ENCODE data around the gene STON1. TPM values are rescaled to one million over a fixed set of nuclear protein-coding genes. Genes with fewer than 3 reads are reported as not detected.

STON1 gene
- total RNA-seq, 1 donor from 2014 or later: 48.1 TPM

DNA sequence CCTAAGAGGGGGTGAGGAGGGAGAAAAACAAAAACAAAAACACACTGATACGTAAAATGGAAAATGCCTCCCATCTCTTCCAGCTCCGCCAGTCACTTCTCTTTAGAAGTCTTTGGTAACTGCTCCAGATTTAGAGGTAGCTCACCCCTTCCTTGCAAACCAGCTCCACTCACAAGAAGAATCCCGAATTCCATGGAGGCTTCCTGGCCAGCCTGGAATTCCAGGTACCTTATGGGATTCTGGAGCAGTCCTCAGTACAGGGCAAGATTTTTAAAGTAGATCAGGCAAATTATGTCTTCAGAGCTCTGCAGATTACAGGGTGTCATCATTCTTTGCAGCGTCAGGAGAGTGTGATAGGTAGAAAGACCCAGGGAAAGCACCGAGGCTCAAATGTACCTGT lies 4.8 kb downstream of the STON1 start:
- DNase-seq (ENCODE audit: extremely low spot score in 2 of 2): no peak
- Histone ChIP-seq H3K27ac (no peak overlapping the region), H3K36me3 (no peaks in the 10 kb centered on the region), H3K4me3 (no peak overlapping the region), H3K4me1 (peaks cover 27% of the 10 kb centered on the region), H3K9me3 (no peaks in the 10 kb centered on the region), H3K27me3 (no peaks in the 10 kb centered on the region)
- intact Hi-C loops (cut with DNase I): no loop called here
- no peak for TF ChIP-seq POLR2A (IDR thresholded peaks at IDR 0.05)
- no peak for TF ChIP-seq POLR2AphosphoS5 (IDR thresholded peaks at IDR 0.05; ENCODE audit: insufficient read depth in 1 of 2, low read depth in 1 of 2)
- TF ChIP-seq, protein P1, sequence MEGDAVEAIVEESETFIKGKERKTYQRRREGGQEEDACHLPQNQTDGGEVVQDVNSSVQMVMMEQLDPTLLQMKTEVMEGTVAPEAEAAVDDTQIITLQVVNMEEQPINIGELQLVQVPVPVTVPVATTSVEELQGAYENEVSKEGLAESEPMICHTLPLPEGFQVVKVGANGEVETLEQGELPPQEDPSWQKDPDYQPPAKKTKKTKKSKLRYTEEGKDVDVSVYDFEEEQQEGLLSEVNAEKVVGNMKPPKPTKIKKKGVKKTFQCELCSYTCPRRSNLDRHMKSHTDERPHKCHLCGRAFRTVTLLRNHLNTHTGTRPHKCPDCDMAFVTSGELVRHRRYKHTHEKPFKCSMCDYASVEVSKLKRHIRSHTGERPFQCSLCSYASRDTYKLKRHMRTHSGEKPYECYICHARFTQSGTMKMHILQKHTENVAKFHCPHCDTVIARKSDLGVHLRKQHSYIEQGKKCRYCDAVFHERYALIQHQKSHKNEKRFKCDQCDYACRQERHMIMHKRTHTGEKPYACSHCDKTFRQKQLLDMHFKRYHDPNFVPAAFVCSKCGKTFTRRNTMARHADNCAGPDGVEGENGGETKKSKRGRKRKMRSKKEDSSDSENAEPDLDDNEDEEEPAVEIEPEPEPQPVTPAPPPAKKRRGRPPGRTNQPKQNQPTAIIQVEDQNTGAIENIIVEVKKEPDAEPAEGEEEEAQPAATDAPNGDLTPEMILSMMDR (IDR thresholded peaks at IDR 0.05): no peak

DNA sequence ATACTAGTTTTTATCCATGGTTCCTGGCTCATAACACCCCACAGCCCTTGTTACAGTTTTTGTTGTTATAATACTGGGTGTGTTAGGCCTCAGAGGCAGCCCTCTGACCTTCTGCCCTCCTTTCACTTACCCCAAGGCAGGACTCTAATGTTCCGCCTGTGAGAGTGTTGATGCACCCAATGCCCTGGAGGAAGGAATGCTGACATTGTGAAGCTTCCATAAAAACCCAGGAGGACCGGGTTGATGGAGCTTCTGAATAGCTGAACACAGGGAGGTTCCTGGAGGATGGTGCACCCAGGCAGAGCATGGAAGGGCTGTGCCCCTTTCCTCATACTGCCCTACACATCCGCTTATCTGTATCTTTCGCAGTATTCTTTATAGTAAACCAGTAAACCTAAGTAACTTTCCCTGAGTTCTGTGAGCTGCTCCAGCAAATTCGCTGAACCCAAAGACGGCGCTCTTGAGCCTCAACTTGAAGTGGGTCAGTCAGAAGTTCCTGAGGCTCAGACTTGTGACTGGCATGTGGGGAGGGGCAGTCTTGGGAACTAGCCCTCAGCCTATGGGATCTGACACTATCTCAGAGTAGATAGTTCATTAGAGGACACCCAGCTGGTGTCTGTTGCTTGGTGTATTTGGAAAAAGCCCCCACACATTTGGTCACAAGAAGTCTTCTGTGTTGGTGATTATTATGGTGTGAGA lies 10.4 kb downstream of the STON1 start:
- H3K9me3 ChIP-seq: no peaks in the 10 kb centered on the region
- H3K4me1 ChIP-seq: peaks cover 9% of the 10 kb centered on the region
- TF ChIP-seq, protein P1 (IDR thresholded peaks at IDR 0.05): no peak
- TF ChIP-seq POLR2A (IDR thresholded peaks at IDR 0.05): no peak
- H3K4me3 ChIP-seq: no peak overlapping the region
- intact Hi-C loops (cut with DNase I): no loop called here
- no peak for DNase-seq (ENCODE audit: extremely low spot score in 2 of 2)
- no peaks in the 10 kb centered on the region for H3K36me3 ChIP-seq
- H3K27ac ChIP-seq: no peak overlapping the region
- no peaks in the 10 kb centered on the region for H3K27me3 ChIP-seq

DNA sequence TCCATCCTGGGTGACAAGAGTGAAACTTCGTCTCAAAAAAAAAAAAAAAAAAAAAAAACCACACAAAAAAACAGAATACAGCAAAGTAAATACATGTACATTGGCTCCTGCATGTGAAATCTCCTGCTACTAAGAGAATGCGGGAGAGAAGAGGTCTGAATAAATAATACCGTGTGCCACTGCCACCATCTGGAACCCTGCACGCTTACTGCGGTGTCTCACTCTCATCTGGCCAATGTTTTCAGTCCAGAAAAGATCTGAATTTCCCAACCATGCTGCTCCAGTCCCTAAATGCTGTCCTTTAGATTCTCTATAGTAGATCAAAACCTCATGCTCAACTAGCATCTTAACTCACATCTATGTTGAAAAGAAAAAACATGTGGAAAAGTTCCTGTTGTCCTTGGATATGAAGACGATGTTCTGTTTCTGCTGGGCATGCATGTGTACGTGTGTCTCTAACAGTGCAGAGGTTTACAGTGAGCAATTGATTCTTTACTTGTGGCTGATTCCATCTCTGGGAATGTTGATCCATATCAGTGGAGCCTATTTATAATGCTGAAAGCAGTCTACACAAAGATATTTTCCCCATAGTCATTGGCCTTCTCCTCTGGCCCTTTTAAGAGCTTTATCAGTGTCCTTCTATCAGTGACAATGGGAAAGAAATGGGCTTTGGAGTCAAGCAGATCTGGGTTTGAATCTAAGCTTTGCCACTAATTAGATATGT lies 11.9 kb downstream of the STON1 start:
- no peak for TF ChIP-seq POLR2AphosphoS5 (IDR thresholded peaks at IDR 0.05; ENCODE audit: insufficient read depth in 1 of 2, low read depth in 1 of 2)
- TF ChIP-seq, protein P1 (IDR thresholded peaks at IDR 0.05): no peak
- TF ChIP-seq POLR2A (IDR thresholded peaks at IDR 0.05): no peak
- Histone ChIP-seq H3K4me3 (no peak overlapping the region), H3K27ac (no peak overlapping the region), H3K27me3 (no peaks in the 10 kb centered on the region), H3K36me3 (no peaks in the 10 kb centered on the region), H3K4me1 (peaks cover 18% of the 10 kb centered on the region), H3K9me3 (no peaks in the 10 kb centered on the region)
- DNase-seq (ENCODE audit: extremely low spot score in 2 of 2): no peak
- intact Hi-C loops (cut with DNase I): no loop called here

DNA sequence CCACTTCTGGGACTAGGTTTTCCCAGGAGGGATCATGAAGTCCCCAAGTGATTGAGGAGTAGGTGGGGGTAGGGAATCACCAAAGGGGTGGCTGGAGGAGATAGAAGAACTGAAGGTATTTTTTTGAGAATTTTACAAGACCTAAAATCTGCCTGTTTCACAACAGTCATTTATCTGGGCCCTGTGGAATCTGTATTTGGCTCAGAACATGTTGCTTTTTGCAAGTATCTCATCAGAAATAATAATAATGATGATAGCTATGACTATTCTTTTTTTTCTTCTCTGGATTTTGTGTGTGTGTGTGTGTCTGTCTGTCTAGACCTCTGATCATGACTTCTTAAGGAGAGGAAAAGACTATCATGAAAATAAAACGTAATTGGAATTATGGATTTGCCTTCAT lies 13.9 kb downstream of the STON1 start:
- H3K9me3 ChIP-seq: no peaks in the 10 kb centered on the region
- H3K27me3 ChIP-seq: no peaks in the 10 kb centered on the region
- intact Hi-C loops (cut with DNase I): no loop called here
- no peak overlapping the region for H3K4me3 ChIP-seq
- peaks cover 18% of the 10 kb centered on the region for H3K4me1 ChIP-seq
- no peaks in the 10 kb centered on the region for H3K36me3 ChIP-seq
- DNase-seq (ENCODE audit: extremely low spot score in 2 of 2): no peak
- no peak for TF ChIP-seq POLR2A (IDR thresholded peaks at IDR 0.05)
- TF ChIP-seq, protein P1 (IDR thresholded peaks at IDR 0.05): no peak
- no peak for TF ChIP-seq POLR2AphosphoS5 (IDR thresholded peaks at IDR 0.05; ENCODE audit: insufficient read depth in 1 of 2, low read depth in 1 of 2)
- H3K27ac ChIP-seq: no peak overlapping the region

DNA sequence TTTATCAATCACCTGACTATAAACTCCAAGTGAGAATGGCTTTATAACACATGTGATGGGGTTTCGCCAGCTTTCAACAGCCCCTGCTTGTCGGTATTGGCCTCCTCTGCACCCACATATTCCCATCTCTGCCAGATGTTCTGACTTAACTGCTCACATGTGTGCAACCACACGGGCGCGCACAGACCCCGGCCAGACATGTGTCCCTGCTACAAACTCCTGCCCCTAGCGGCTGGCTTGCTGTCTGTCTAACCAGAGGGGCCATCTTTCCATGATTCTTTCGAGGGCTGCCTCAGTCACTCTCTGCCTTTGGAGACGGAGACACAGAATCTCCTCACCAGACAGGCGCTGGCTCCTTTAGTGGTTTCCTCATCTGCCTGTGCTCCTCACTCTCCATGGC lies 15.3 kb downstream of the STON1 start:
- no peak for DNase-seq (ENCODE audit: extremely low spot score in 2 of 2)
- H3K27me3 ChIP-seq: no peaks in the 10 kb centered on the region
- peaks cover 18% of the 10 kb centered on the region for H3K4me1 ChIP-seq
- no peak overlapping the region for H3K4me3 ChIP-seq
- intact Hi-C loops (cut with DNase I): no loop called here
- no peak overlapping the region for H3K27ac ChIP-seq
- H3K9me3 ChIP-seq: no peaks in the 10 kb centered on the region
- no peaks in the 10 kb centered on the region for H3K36me3 ChIP-seq
- TF ChIP-seq POLR2AphosphoS5 (IDR thresholded peaks at IDR 0.05; ENCODE audit: insufficient read depth in 1 of 2, low read depth in 1 of 2): no peak
- no peak for TF ChIP-seq POLR2A (IDR thresholded peaks at IDR 0.05)
- TF ChIP-seq, protein P1 (IDR thresholded peaks at IDR 0.05): no peak

All from vagina (tissue), 2 donors.